Astrocyte of the cerebellum (primary cell): ENCODE results near the gene NENF.

ENCODE experiments used
- DNase-seq: peaks from one replicate; pipeline ENCODE4 v3.0.0-alpha.2; 2011; ENCODE audit warnings: low read depth
- H3K4me3 ChIP-seq: 2 replicates; pipeline ENCODE4 v1.5.1; 2011; ENCODE audit warnings: mild to moderate bottlenecking, low read depth, low read length, moderate library complexity
- CTCF ChIP-seq: IDR thresholded peaks from 2 replicates; pipeline ENCODE4 v1.5.1; 2012; ENCODE audit warnings: low read length, low read depth, moderate library complexity, mild to moderate bottlenecking; ENCODE audit errors: missing control alignments
- in situ Hi-C: cut with HindIII; loops from 2 replicates; pipeline ENCODE4 v1.10.0; 2017; ENCODE audit warnings: low sequenced_read_pairs

Gene NENF

GRCh38 chr1:212484701-212485570, 52.2 kb downstream of the NENF start:
- no peak overlapping the region for H3K4me3 ChIP-seq
- in situ Hi-C loops, result loop anchor here (5.0 kb wide), 1 partner anchor 122 kb away; the partner anchor contains the start of gene ATF3
- TF ChIP-seq CTCF, result no peak
- DNase-seq, result no peak

DNA sequence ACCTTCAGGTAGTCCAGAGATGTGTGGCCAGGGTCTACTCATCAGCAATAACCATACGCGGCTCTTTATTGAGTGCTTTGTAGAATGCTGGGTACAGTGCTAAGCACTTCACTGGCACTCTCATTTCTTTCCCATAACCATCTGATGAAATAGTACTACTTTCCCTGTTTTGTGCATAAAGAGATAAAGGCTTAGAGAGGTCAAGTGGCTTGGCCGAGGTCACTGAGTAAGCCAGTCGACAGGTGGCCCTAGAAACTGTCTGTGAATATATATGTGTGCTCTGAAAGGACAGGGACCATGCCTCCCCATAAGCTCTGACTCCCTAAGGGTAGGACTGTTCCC, 52.8 kb downstream of the NENF start:
- no peak for TF ChIP-seq CTCF
- H3K4me3 ChIP-seq, result no peak overlapping the region
- no peak for DNase-seq
- in situ Hi-C loops, result loop anchor here (5.0 kb wide), 1 partner anchor 122 kb away; the partner anchor contains the start of gene ATF3

GRCh38 chr1:212485913-212486618, 53.3 kb downstream of the NENF start:
- peak; percentile 88 for DNase-seq
- no peak for TF ChIP-seq CTCF
- in situ Hi-C loops, result loop anchor here (5.0 kb wide), 1 partner anchor 121 kb away; the partner anchor contains the start of gene ATF3
- no peak overlapping the region for H3K4me3 ChIP-seq

- in situ Hi-C loops, result loop anchor here (5.0 kb wide), 1 partner anchor 121 kb away; the partner anchor contains the start of gene ATF3
- TF ChIP-seq CTCF, result no peak
- no peak overlapping the region for H3K4me3 ChIP-seq
- no peak for DNase-seq
Measured at GRCh38 chr1:212486619-212486975, 53.9 kb downstream of the NENF start.

DNA sequence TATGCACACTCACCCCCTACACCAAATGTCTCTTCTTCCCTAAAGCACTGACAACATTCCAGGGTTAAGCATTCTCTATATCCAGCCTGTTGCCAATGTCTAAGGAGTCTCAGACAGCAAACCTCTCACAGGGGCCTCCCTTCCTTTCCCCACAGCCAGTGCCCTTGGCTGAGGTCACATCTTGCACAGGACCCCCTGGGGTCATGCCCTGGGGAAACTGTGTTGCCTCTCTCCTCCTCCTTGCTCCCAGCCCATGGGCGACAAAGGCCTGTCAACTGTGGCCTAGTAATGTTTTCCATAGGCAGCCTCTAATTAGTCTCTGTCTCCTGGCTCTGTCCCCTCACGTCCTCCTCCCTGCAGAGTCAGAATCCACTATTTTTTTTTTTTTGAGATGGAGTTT, 54.6 kb downstream of the NENF start:
- no peak for DNase-seq
- TF ChIP-seq CTCF, result no peak
- no peak overlapping the region for H3K4me3 ChIP-seq
- in situ Hi-C loops, result loop anchor here (5.0 kb wide), 1 partner anchor 120 kb away; the partner anchor contains the start of gene ATF3

DNA sequence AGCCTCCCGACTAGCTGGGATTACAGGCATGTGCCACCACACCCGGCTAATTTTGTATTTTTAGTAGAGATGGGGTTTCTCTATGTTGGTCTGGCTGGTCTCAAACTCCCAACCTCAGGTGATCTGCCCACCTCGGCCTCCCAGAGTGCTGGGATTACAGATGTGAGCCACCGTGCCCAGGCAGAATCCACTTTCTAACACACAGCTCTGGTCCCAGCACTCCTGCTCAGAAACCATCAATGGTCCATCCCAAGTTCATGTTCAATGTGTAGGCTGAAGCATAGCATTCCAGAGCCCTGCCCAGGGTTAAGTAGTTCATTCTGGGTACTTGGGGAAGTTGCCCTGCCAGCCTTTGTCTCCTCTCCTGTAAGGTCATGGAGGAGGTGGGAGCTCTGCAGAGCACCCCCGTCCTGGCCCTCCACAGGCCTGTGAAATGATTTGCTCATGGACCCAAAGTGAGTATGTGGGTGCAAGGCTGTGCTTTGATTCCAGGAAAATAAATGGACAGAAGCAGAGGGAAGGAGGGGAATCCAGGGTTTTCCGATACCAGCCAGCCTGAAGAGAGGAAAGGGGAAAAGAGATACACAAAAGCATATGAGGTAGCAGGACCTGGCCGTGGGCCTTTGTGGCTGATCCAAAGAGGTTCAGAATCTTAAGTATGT, 55.2 kb downstream of the NENF start:
- no peak overlapping the region for H3K4me3 ChIP-seq
- in situ Hi-C loops, result loop anchor here (5.0 kb wide), 1 partner anchor 119 kb away; the partner anchor contains the start of gene ATF3
- no peak for DNase-seq
- no peak for TF ChIP-seq CTCF
